ENCODE data around the gene HECW1. TPM values are rescaled to one million over a fixed set of nuclear protein-coding genes. Genes with fewer than 3 reads are reported as not detected.
"Not testable (repeated sequence)": the region's sequence is repeated elsewhere in the genome, so short reads cannot be mapped to it uniquely, and the experiment has no call there.

The HECW1 gene
- total and polyA plus RNA-seq, 2 donors: 0.16 to 1.2 TPM

GRCh38 chr7:43193893-43194292, 81.4 kb downstream of the HECW1 start:
- no peak for DNase-seq (ENCODE audit: extremely low spot score)
- H3K36me3 ChIP-seq (ENCODE audit: insufficient read depth): no peaks in the 10 kb centered on the region
- 46% methylated on average over 2 of the region's 2 CpGs for WGBS
- no peak overlapping the region for H3K27ac ChIP-seq (ENCODE audit: low read depth)
- H3K4me3 ChIP-seq (ENCODE audit: low read depth, low read length): no peak overlapping the region
- H3K4me1 ChIP-seq (ENCODE audit: insufficient read depth): no peaks in the 10 kb centered on the region

DNA sequence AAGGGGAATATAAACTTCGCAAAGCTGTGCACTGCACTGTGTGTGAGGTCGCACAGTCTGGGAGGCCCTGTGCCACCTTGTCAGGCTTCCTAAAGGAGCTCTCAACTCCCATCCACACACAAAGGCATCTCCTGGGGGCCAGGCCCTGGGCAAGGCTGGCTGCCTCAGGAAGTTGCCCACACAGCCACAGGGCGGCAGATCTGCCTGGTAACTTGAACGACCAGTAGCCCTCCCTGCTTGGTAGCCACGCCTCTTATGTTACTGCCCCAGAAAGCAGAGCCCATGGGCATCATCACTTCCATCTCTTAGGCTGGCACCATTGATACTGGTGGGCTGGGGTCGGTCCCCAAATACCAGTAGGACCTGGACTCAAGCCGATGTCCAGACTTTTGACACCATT, 82.8 kb downstream of the HECW1 start:
- H3K27ac ChIP-seq (ENCODE audit: low read depth): no peak overlapping the region
- DNase-seq (ENCODE audit: extremely low spot score): no peak
- H3K36me3 ChIP-seq (ENCODE audit: insufficient read depth): no peaks in the 10 kb centered on the region
- no peak overlapping the region for H3K4me3 ChIP-seq (ENCODE audit: low read depth, low read length)
- no peaks in the 10 kb centered on the region for H3K4me1 ChIP-seq (ENCODE audit: insufficient read depth)
- 80% methylated on average over 7 of the region's 7 CpGs for WGBS

DNA sequence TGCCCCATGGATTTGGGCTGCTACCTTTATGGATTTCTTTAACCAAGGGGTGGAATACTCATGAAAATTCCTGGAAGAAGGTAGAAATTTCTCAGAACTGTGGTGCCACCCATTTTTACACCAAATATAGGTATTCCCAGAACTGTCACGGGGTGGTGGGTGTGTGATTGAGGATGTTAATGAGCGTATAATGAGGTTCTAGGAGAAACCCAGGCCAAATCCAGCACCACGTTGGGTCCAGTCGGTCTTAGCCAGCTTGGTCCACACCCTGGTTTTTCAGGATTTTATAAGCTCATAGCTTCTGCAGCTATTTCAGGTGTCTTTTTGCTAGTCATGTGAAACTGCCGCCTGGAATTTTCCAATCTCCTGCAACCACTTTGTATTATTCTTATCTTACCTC, 83.3 kb downstream of the HECW1 start:
- no peak for DNase-seq (ENCODE audit: extremely low spot score)
- Histone ChIP-seq H3K4me3 (ENCODE audit: low read depth, low read length) (no peak overlapping the region), H3K27ac (ENCODE audit: low read depth) (no peak overlapping the region), H3K4me1 (ENCODE audit: insufficient read depth) (no peaks in the 10 kb centered on the region), H3K36me3 (ENCODE audit: insufficient read depth) (no peaks in the 10 kb centered on the region)
- 92% methylated on average over 5 of the region's 5 CpGs for WGBS

GRCh38 chr7:43196379-43196778, 83.9 kb downstream of the HECW1 start:
- Histone ChIP-seq H3K4me1 (ENCODE audit: insufficient read depth) (no peaks in the 10 kb centered on the region), H3K4me3 (ENCODE audit: low read depth, low read length) (no peak overlapping the region), H3K27ac (ENCODE audit: low read depth) (no peak overlapping the region), H3K36me3 (ENCODE audit: insufficient read depth) (no peaks in the 10 kb centered on the region)
- WGBS: 69% methylated on average over 5 of the region's 5 CpGs
- DNase-seq (ENCODE audit: extremely low spot score): no peak

DNA sequence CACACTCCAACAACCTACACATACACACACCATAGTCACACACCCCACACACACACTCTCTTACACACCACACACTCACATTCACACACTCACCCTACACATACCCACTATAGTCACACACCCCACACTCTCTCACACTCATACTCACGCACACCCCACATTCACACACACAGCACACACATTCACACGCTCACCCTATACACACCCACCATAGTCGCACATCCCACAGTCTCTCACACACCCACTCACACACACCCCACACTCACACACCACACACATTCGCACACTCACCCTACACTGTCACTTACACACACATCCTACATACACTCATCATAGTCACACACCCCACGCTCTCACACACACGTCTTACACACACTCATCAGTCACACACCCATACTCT, 85.6 kb downstream of the HECW1 start:
- Histone ChIP-seq H3K4me1 (ENCODE audit: insufficient read depth) (no peaks in the 10 kb centered on the region), H3K27ac (ENCODE audit: low read depth) (no peak overlapping the region), H3K36me3 (ENCODE audit: insufficient read depth) (no peaks in the 10 kb centered on the region), H3K4me3 (ENCODE audit: low read depth, low read length) (no peak overlapping the region)
- 95% methylated on average over 6 of the region's 6 CpGs for WGBS
- no peak for DNase-seq (ENCODE audit: extremely low spot score)

GRCh38 chr7:43198599-43199090, 86.2 kb downstream of the HECW1 start:
- H3K27ac ChIP-seq (ENCODE audit: low read depth): no peak overlapping the region
- DNase-seq (ENCODE audit: extremely low spot score): no peak
- H3K36me3 ChIP-seq (ENCODE audit: insufficient read depth): no peaks in the 10 kb centered on the region
- 74% methylated on average over 7 of the region's 7 CpGs for WGBS
- H3K4me3 ChIP-seq (ENCODE audit: low read depth, low read length): no peak overlapping the region
- no peaks in the 10 kb centered on the region for H3K4me1 ChIP-seq (ENCODE audit: insufficient read depth)

DNA sequence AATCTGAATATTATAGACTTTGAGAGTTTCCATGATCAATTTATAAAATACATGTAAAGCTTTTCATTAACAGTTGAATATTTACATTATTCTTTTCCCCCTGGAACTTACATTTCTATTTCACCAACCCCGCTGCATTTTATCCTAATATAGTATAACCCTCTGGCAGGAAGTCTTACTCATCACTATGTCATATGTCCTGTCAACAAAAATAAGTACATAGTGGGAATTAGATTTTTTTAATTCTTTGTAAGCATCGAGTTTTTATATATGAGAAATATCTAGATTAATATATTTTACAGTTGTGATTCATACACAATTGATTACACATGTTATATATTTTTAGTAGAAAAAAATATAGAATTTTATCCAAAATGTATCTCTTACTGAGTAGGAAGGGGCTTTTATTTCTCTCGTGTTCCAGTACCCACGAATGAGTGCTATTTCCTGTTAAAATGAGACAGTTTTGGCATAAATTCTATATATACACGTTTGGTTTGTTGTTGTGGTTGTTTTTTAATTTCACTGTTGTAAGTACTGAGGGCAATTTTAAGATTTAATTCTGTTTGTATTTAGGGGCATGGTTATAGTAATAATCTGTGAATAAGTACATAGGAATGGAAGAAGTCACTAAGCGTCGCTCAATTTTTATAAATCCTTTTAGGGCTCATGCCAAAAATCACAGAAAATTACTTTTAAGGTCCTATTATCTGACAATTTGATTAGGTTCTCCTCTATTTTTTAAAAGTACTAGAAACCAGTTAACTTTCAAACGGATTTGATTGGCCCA, 87.1 kb downstream of the HECW1 start:
- 53% methylated on average over 8 of the region's 8 CpGs for WGBS
- H3K4me3 ChIP-seq (ENCODE audit: low read depth, low read length): no peak overlapping the region
- no peaks in the 10 kb centered on the region for H3K36me3 ChIP-seq (ENCODE audit: insufficient read depth)
- no peak for DNase-seq (ENCODE audit: extremely low spot score)
- no peaks in the 10 kb centered on the region for H3K4me1 ChIP-seq (ENCODE audit: insufficient read depth)
- no peak overlapping the region for H3K27ac ChIP-seq (ENCODE audit: low read depth)

- H3K4me3 ChIP-seq (ENCODE audit: low read depth, low read length): no peak overlapping the region
- no peak overlapping the region for H3K27ac ChIP-seq (ENCODE audit: low read depth)
- DNase-seq (ENCODE audit: extremely low spot score): no peak
- no peaks in the 10 kb centered on the region for H3K36me3 ChIP-seq (ENCODE audit: insufficient read depth)
- WGBS: 83% methylated on average over 2 of the region's 2 CpGs
- no peaks in the 10 kb centered on the region for H3K4me1 ChIP-seq (ENCODE audit: insufficient read depth)
Observed at GRCh38 chr7:43201912-43202311, 89.5 kb downstream of the HECW1 start.

DNA sequence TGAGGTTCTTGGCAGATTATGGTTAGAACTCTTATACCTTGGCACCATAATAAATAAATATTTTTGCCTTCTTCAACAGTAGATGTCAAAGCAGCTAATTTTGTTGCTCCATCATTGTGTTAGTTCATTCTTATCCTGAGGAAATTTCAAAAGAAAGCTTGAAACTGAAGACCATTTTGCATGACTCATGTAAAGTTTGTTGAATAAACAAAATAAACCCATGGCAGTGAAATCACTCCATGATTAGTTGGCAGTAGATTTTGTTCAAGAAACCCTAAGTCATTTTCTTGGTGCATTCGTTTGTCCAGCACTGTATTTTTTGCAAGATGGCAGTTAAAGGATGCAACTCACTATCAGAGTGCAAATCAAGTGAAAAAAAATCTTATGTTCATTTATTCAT, 91.6 kb downstream of the HECW1 start:
- no peaks in the 10 kb centered on the region for H3K4me1 ChIP-seq (ENCODE audit: insufficient read depth)
- H3K36me3 ChIP-seq (ENCODE audit: insufficient read depth): no peaks in the 10 kb centered on the region
- H3K4me3 ChIP-seq (ENCODE audit: low read depth, low read length): no peak overlapping the region
- H3K27ac ChIP-seq (ENCODE audit: low read depth): no peak overlapping the region
- DNase-seq (ENCODE audit: extremely low spot score): no peak
- 46% methylated on average over 1 of the region's 1 CpG for WGBS

DNA sequence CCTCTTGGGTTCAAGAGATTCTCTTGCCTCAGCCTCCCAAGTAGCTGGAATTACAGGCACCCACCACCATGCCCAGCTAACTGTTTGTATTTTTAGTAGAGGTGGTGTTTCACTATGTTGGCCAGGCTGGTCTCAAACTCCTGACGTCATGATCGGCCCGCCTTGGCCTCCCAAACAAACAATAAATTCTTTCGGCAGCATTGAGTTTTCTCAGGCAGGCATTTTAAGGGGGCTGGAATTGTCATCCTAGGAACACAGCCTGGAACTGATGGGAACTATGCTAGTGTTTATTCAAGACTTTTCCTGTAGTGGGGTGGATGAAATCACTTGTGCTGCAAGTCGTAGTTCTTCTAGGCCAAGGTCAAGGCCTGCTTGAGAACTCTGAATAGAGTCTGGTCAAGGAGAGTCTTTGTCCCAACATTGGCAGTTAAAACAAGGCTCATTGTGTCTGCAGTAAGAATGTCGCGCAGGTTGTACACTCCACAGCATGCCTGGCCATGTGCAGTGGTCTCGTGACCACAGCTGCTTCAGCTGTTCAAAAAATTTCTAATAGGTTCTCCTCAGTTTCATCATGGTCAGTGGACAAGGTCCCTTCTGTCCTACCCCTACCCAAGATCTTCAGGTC, 92.8 kb downstream of the HECW1 start:
- no peak overlapping the region for H3K27ac ChIP-seq (ENCODE audit: low read depth)
- H3K36me3 ChIP-seq (ENCODE audit: insufficient read depth): no peaks in the 10 kb centered on the region
- no peak for DNase-seq (ENCODE audit: extremely low spot score)
- 79% methylated on average over 8 of the region's 8 CpGs for WGBS
- no peak overlapping the region for H3K4me3 ChIP-seq (ENCODE audit: low read depth, low read length)
- H3K4me1 ChIP-seq (ENCODE audit: insufficient read depth): no peaks in the 10 kb centered on the region

- no peaks in the 10 kb centered on the region for H3K4me1 ChIP-seq (ENCODE audit: insufficient read depth)
- 66% methylated on average over 2 of the region's 2 CpGs for WGBS
- H3K4me3 ChIP-seq (ENCODE audit: low read depth, low read length): no peak overlapping the region
- H3K36me3 ChIP-seq (ENCODE audit: insufficient read depth): no peaks in the 10 kb centered on the region
- no peak for DNase-seq (ENCODE audit: extremely low spot score)
- no peak overlapping the region for H3K27ac ChIP-seq (ENCODE audit: low read depth)
Observed at GRCh38 chr7:43208242-43208641, 95.8 kb downstream of the HECW1 start.

GRCh38 chr7:43210539-43210938, 98.1 kb downstream of the HECW1 start:
- H3K27ac ChIP-seq (ENCODE audit: low read depth); H3K4me3 ChIP-seq (ENCODE audit: low read depth, low read length); H3K36me3 ChIP-seq (ENCODE audit: insufficient read depth); DNase-seq (ENCODE audit: extremely low spot score); H3K4me1 ChIP-seq (ENCODE audit: insufficient read depth): not testable (repeated sequence)
- 87% methylated on average over 11 of the region's 11 CpGs for WGBS

GRCh38 chr7:43211286-43211685, 98.8 kb downstream of the HECW1 start:
- no peak for DNase-seq (ENCODE audit: extremely low spot score)
- H3K27ac ChIP-seq (ENCODE audit: low read depth): no peak overlapping the region
- H3K4me3 ChIP-seq (ENCODE audit: low read depth, low read length): no peak overlapping the region
- 81% methylated on average over 5 of the region's 5 CpGs for WGBS
- no peaks in the 10 kb centered on the region for H3K36me3 ChIP-seq (ENCODE audit: insufficient read depth)
- H3K4me1 ChIP-seq (ENCODE audit: insufficient read depth): no peaks in the 10 kb centered on the region

DNA sequence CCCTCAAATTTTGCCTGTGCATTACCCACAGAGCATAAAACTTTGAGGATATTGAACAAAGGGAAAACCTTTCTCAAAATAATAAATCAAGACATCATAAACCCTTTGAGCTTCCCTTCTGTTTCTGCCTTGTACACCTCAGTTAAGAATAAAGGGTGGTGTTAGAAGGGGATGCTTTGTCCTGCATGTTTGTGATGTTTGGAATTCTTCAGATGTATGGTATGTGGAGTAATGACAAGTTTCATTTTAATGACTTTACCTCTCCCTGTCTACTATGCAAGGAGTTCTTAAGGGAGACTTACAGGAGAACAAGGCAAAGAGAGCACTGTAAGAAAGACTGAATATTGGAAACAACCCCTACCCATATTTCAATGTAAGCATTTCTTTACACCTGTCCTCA, 99.2 kb downstream of the HECW1 start:
- Histone ChIP-seq H3K27ac (ENCODE audit: low read depth) (no peak overlapping the region), H3K4me1 (ENCODE audit: insufficient read depth) (no peaks in the 10 kb centered on the region), H3K4me3 (ENCODE audit: low read depth, low read length) (no peak overlapping the region), H3K36me3 (ENCODE audit: insufficient read depth) (no peaks in the 10 kb centered on the region)
- no peak for DNase-seq (ENCODE audit: extremely low spot score)

Measured in urinary bladder (tissue), 4 donors.